Liver (tissue), 3 donors: ENCODE results near the gene DBNDD2.

Source experiments
- EGR1 ChIP-seq, 2 donors: IDR thresholded peaks; 2 replicates each; pipeline ENCODE4 v1.6.1; 2016 to 2018; ENCODE audit warnings: antibody characterized with exemption in 2 of 2, low read depth in 2 of 2
- GABPA ChIP-seq, 2 donors: IDR thresholded peaks in 1 of 2; conservative IDR thresholded peaks in 1 of 2; 2 replicates each; pipeline ENCODE4 v1.6.1; 2016; ENCODE audit warnings: antibody characterized with exemption in 2 of 2, mild to moderate bottlenecking in 1 of 2, moderate library complexity in 1 of 2
- JUND ChIP-seq, 2 donors: IDR thresholded peaks; 2 replicates each; pipeline ENCODE4 v1.6.1; 2016; ENCODE audit warnings: antibody characterized with exemption in 2 of 2
- RAD21 ChIP-seq, 2 donors: IDR thresholded peaks; 2 replicates each; pipeline ENCODE4 v1.6.1; 2016; ENCODE audit warnings: antibody characterized with exemption in 2 of 2, mild to moderate bottlenecking in 2 of 2
- RXRA ChIP-seq, 2 donors: IDR thresholded peaks; 2 replicates each; pipeline ENCODE4 v1.6.1; 2017 to 2018; ENCODE audit warnings: antibody characterized with exemption in 2 of 2, mild to moderate bottlenecking in 1 of 2
- SP1 ChIP-seq: IDR thresholded peaks from 2 replicates; pipeline ENCODE4 v1.6.1; 2018; ENCODE audit warnings: antibody characterized with exemption, mild to moderate bottlenecking
- TAF1 ChIP-seq: conservative IDR thresholded peaks from 2 replicates; pipeline ENCODE4 v1.6.1; 2016; ENCODE audit warnings: antibody characterized with exemption, mild to moderate bottlenecking
- YY1 ChIP-seq: IDR thresholded peaks from 2 replicates; pipeline ENCODE4 v1.6.1; 2016; ENCODE audit warnings: antibody characterized with exemption, mild to moderate bottlenecking
- TF ChIP-seq, protein P1 (sequence below): fragments of 150-350 bp; IDR thresholded peaks from 2 replicates; pipeline ENCODE4 v1.5.1; 2017; ENCODE audit warnings: improper control_type of control experiment, low read depth, low read length; ENCODE audit not compliant: missing input control
- TF ChIP-seq, protein P2 (sequence below): IDR thresholded peaks from 2 replicates; pipeline ENCODE4 v1.6.1; 2016; ENCODE audit warnings: antibody characterized with exemption, mild to moderate bottlenecking
- TF ChIP-seq, protein P3 (sequence below): IDR thresholded peaks from 2 replicates; pipeline ENCODE4 v1.6.1; 2016; ENCODE audit warnings: antibody characterized with exemption
- TF ChIP-seq, protein P4 (sequence below): IDR thresholded peaks from 2 replicates; pipeline ENCODE4 v1.6.1; 2016; ENCODE audit warnings: antibody characterized with exemption
- donor health status: healthy.
- donor health status: healthy.

DNA sequence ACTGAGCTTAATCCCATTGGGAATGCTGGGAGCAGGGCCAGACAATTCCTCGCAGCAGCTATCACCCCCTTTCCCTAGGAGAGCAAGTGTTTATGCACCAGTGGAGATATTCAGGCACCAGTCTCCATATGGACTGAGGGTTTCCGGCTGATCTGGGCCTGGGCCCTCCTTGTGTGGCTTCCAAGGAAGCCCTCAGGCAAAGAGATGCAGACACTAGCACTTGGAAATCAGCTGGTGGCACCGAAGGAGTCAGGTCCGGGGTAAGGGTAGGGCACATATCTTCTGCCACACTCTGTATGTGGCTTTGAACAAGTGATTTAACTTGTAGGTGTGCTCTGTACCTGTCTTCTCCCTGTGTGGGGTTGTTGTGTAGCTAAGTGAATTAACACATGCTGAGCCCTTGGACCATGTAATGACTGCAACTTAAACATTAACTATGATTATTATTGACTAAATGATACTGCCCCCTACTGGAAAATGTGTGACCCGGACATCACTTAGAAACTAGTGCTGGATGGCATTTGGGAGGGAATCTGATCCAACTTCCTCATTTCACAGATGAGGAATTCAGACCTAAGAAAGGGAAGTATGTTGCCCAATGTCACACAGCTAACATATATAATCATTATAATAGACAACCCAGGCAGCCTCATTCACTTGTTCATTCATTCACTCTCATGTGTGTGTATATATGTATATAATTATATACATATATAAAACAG is 42.2 kb downstream of the DBNDD2 start:
- TF ChIP-seq, protein P1, sequence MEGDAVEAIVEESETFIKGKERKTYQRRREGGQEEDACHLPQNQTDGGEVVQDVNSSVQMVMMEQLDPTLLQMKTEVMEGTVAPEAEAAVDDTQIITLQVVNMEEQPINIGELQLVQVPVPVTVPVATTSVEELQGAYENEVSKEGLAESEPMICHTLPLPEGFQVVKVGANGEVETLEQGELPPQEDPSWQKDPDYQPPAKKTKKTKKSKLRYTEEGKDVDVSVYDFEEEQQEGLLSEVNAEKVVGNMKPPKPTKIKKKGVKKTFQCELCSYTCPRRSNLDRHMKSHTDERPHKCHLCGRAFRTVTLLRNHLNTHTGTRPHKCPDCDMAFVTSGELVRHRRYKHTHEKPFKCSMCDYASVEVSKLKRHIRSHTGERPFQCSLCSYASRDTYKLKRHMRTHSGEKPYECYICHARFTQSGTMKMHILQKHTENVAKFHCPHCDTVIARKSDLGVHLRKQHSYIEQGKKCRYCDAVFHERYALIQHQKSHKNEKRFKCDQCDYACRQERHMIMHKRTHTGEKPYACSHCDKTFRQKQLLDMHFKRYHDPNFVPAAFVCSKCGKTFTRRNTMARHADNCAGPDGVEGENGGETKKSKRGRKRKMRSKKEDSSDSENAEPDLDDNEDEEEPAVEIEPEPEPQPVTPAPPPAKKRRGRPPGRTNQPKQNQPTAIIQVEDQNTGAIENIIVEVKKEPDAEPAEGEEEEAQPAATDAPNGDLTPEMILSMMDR: peak; percentile 61
- TF ChIP-seq GABPA (IDR thresholded peaks at IDR 0.05 in 1 of 2, conservative IDR thresholded peaks at IDR 0.05 in 1 of 2) (no peak), TAF1 (no peak), SP1 (no peak), EGR1 (IDR thresholded peaks at IDR 0.05; ENCODE audit: low read depth in 2 of 2) (no peak), YY1 (no peak), RAD21 (IDR thresholded peaks at IDR 0.05) (peak; percentile 71 to 77), JUND (IDR thresholded peaks at IDR 0.05) (no peak), RXRA (IDR thresholded peaks at IDR 0.05) (no peak)
- TF ChIP-seq, protein P2, sequence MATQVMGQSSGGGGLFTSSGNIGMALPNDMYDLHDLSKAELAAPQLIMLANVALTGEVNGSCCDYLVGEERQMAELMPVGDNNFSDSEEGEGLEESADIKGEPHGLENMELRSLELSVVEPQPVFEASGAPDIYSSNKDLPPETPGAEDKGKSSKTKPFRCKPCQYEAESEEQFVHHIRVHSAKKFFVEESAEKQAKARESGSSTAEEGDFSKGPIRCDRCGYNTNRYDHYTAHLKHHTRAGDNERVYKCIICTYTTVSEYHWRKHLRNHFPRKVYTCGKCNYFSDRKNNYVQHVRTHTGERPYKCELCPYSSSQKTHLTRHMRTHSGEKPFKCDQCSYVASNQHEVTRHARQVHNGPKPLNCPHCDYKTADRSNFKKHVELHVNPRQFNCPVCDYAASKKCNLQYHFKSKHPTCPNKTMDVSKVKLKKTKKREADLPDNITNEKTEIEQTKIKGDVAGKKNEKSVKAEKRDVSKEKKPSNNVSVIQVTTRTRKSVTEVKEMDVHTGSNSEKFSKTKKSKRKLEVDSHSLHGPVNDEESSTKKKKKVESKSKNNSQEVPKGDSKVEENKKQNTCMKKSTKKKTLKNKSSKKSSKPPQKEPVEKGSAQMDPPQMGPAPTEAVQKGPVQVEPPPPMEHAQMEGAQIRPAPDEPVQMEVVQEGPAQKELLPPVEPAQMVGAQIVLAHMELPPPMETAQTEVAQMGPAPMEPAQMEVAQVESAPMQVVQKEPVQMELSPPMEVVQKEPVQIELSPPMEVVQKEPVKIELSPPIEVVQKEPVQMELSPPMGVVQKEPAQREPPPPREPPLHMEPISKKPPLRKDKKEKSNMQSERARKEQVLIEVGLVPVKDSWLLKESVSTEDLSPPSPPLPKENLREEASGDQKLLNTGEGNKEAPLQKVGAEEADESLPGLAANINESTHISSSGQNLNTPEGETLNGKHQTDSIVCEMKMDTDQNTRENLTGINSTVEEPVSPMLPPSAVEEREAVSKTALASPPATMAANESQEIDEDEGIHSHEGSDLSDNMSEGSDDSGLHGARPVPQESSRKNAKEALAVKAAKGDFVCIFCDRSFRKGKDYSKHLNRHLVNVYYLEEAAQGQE: no peak
- TF ChIP-seq, protein P3, sequence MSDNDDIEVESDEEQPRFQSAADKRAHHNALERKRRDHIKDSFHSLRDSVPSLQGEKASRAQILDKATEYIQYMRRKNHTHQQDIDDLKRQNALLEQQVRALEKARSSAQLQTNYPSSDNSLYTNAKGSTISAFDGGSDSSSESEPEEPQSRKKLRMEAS: no peak
- TF ChIP-seq, protein P4, sequence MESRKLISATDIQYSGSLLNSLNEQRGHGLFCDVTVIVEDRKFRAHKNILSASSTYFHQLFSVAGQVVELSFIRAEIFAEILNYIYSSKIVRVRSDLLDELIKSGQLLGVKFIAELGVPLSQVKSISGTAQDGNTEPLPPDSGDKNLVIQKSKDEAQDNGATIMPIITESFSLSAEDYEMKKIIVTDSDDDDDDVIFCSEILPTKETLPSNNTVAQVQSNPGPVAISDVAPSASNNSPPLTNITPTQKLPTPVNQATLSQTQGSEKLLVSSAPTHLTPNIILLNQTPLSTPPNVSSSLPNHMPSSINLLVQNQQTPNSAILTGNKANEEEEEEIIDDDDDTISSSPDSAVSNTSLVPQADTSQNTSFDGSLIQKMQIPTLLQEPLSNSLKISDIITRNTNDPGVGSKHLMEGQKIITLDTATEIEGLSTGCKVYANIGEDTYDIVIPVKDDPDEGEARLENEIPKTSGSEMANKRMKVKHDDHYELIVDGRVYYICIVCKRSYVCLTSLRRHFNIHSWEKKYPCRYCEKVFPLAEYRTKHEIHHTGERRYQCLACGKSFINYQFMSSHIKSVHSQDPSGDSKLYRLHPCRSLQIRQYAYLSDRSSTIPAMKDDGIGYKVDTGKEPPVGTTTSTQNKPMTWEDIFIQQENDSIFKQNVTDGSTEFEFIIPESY: no peak
